Chondrocyte (in vitro differentiated cells): ENCODE measurements around the gene ARHGAP40. TPM values are rescaled to one million over a fixed set of nuclear protein-coding genes. Genes with fewer than 3 reads are reported as not detected.

Source experiments
- DNase-seq: peaks from one replicate; pipeline ENCODE4 v3.0.0; 2021; ENCODE audit warnings: mixed read lengths, low spot score
- H3K27ac Mint-ChIP-seq: one replicate; pipeline ENCODE4 v1.8.0; 2021; ENCODE audit warnings: mild to moderate bottlenecking, moderate library complexity, mixed read lengths; ENCODE audit not compliant: unreplicated experiment
- H3K27me3 Mint-ChIP-seq: 2 replicates; pipeline ENCODE4 v1.8.0; 2021; ENCODE audit warnings: low read depth, mixed read lengths
- H3K36me3 Mint-ChIP-seq: 2 replicates; pipeline ENCODE4 v1.8.0; 2021; ENCODE audit warnings: low read depth, mixed read lengths
- H3K4me1 Mint-ChIP-seq: 2 replicates; pipeline ENCODE4 v1.8.0; 2021; ENCODE audit warnings: low read depth, mild to moderate bottlenecking, mixed read lengths
- H3K4me3 Mint-ChIP-seq: one replicate; pipeline ENCODE4 v1.8.0; 2021; ENCODE audit warnings: mild to moderate bottlenecking, moderate library complexity, mixed read lengths; ENCODE audit not compliant: unreplicated experiment
- H3K9me3 Mint-ChIP-seq: 2 replicates; pipeline ENCODE4 v1.8.0; 2021; ENCODE audit warnings: low read depth, mixed read lengths
- CTCF ChIP-seq: fragments of 200-600 bp; sonication (generic); IDR thresholded peaks from 2 replicates; pipeline ENCODE4 v1.5.0; 2021; ENCODE audit warnings: antibody characterized with exemption, mild to moderate bottlenecking, moderate library complexity
- total RNA-seq: library from RNA; stranded (reverse); gene quantifications from 3 replicates; pipeline ENCODE4 v1.2.1, GENCODE V29; 2021

The ARHGAP40 gene
- total RNA-seq, 1 donor from 2014 or later: not detected

GRCh38 chr20:38673725-38674091 lies 72.1 kb downstream of the ARHGAP40 start:
- Mint-ChIP-seq H3K27ac (no peak overlapping the region), H3K36me3 (no peaks in the 10 kb centered on the region), H3K9me3 (no peaks in the 10 kb centered on the region), H3K27me3 (peaks cover 45% of the 10 kb centered on the region), H3K4me3 (peak overlapping the region; percentile 81), H3K4me1 (peaks cover 11% of the 10 kb centered on the region)
- no peak for TF ChIP-seq CTCF
- no peak for DNase-seq

- Mint-ChIP-seq H3K36me3 (no peaks in the 10 kb centered on the region), H3K27ac (no peak overlapping the region), H3K9me3 (no peaks in the 10 kb centered on the region), H3K4me1 (peaks cover 11% of the 10 kb centered on the region), H3K4me3 (peak overlapping the region; percentile 81), H3K27me3 (peaks cover 42% of the 10 kb centered on the region)
- no peak for TF ChIP-seq CTCF
- DNase-seq: no peak
Measured at GRCh38 chr20:38674092-38674764, 72.6 kb downstream of the ARHGAP40 start.

- H3K36me3 Mint-ChIP-seq: no peaks in the 10 kb centered on the region
- DNase-seq: no peak
- H3K4me3 Mint-ChIP-seq: peak overlapping the region; percentile 68
- no peak for TF ChIP-seq CTCF
- H3K27me3 Mint-ChIP-seq: peaks cover 37% of the 10 kb centered on the region
- H3K9me3 Mint-ChIP-seq: no peaks in the 10 kb centered on the region
- H3K4me1 Mint-ChIP-seq: peaks cover 11% of the 10 kb centered on the region
- no peak overlapping the region for H3K27ac Mint-ChIP-seq
Measured at GRCh38 chr20:38674765-38675133, 73.1 kb downstream of the ARHGAP40 start.

- Mint-ChIP-seq H3K27ac (no peak overlapping the region), H3K4me3 (no peak overlapping the region), H3K4me1 (peaks cover 11% of the 10 kb centered on the region), H3K9me3 (no peaks in the 10 kb centered on the region), H3K36me3 (no peaks in the 10 kb centered on the region), H3K27me3 (peaks cover 31% of the 10 kb centered on the region)
- DNase-seq: no peak
- TF ChIP-seq CTCF: no peak
Measured at GRCh38 chr20:38676576-38676975, 75.0 kb downstream of the ARHGAP40 start.

GRCh38 chr20:38680500-38681306 lies 79.1 kb downstream of the ARHGAP40 start:
- no peak overlapping the region for H3K27ac Mint-ChIP-seq
- DNase-seq: no peak
- H3K4me3 Mint-ChIP-seq: no peak overlapping the region
- H3K4me1 Mint-ChIP-seq: no peaks in the 10 kb centered on the region
- TF ChIP-seq CTCF: no peak
- H3K36me3 Mint-ChIP-seq: no peaks in the 10 kb centered on the region
- peaks cover 24% of the 10 kb centered on the region for H3K27me3 Mint-ChIP-seq
- no peaks in the 10 kb centered on the region for H3K9me3 Mint-ChIP-seq
